NK-92 treated with Interleukin-12 subunit alpha and Interleukin-12 subunit beta, amount 100 ng/mL, for 24 hours (cell line): Measurements from ENCODE around the gene GGA3.
A peak's percentile ranks its signal among the peaks of the same experiment; 100 is the strongest.
"Not testable (repeated sequence)": the region's sequence is repeated elsewhere in the genome, so short reads cannot be mapped to it uniquely, and the experiment has no call there.

Experiments used
- DNase-seq: peaks from one replicate; lab custom pipeline; 2025; lab: John Stamatoyannopoulos, UW

The GGA3 gene

GRCh38 chr17:75271955-75272847, 10.8 kb upstream of the GGA3 start:
- no peak for DNase-seq

GRCh38 chr17:75271233-75271954, 10.0 kb upstream of the GGA3 start:
- DNase-seq: peak; percentile 65

- DNase-seq: no peak
Measured at GRCh38 chr17:75270966-75271232, 9.5 kb upstream of the GGA3 start, which contains the start of gene MIF4GD. Gene MIF4GD (minus strand): TSS chr17:75271231. CDS start chr17:75270195, 1,036 bp downstream.

- DNase-seq: peak; percentile 57
Measured at GRCh38 chr17:75270218-75270965, 9.0 kb upstream of the GGA3 start.

- DNase-seq: no peak
Measured at GRCh38 chr17:75269844-75270217, 8.4 kb upstream of the GGA3 start.

- no peak for DNase-seq
Measured at GRCh38 chr17:75267411-75268232, 6.2 kb upstream of the GGA3 start.

- no peak for DNase-seq
Measured at GRCh38 chr17:75267153-75267410, 5.7 kb upstream of the GGA3 start.

- no peak for DNase-seq
Measured at GRCh38 chr17:75266316-75267152, 5.1 kb upstream of the GGA3 start.

- no peak for DNase-seq
Measured at GRCh38 chr17:75265614-75266315, 4.4 kb upstream of the GGA3 start.

- no peak for DNase-seq
Measured at GRCh38 chr17:75263055-75263454, 1.6 kb upstream of the GGA3 start.

- no peak for DNase-seq
Measured at GRCh38 chr17:75262112-75262606, 753 bp upstream of the GGA3 start.

GRCh38 chr17:75260641-75261335, 618 bp downstream of the GGA3 start:
- DNase-seq: peak; percentile 47

GRCh38 chr17:75257228-75257627, 4.2 kb downstream of the GGA3 start:
- not testable (repeated sequence) for DNase-seq

- not testable (repeated sequence) for DNase-seq
Measured at GRCh38 chr17:75255954-75256698, 5.3 kb downstream of the GGA3 start.

- DNase-seq: no peak
Measured at GRCh38 chr17:75252039-75252816, 9.2 kb downstream of the GGA3 start.

- DNase-seq: no peak
Measured at GRCh38 chr17:75250009-75250471, 11.4 kb downstream of the GGA3 start.

GRCh38 chr17:75249564-75249963, 11.8 kb downstream of the GGA3 start:
- no peak for DNase-seq

GRCh38 chr17:75246404-75246803, 15.0 kb downstream of the GGA3 start:
- no peak for DNase-seq
